ENCODE data around the gene PLCB1. TPM values are rescaled to one million over a fixed set of nuclear protein-coding genes. Genes with fewer than 3 reads are reported as not detected.

PLCB1 gene
- total and polyA plus RNA-seq, 2 donors (not counting 3 experiments of a cell fraction or from before 2014, with no cell fraction given) = 10.2 to 53.4 TPM

DNA sequence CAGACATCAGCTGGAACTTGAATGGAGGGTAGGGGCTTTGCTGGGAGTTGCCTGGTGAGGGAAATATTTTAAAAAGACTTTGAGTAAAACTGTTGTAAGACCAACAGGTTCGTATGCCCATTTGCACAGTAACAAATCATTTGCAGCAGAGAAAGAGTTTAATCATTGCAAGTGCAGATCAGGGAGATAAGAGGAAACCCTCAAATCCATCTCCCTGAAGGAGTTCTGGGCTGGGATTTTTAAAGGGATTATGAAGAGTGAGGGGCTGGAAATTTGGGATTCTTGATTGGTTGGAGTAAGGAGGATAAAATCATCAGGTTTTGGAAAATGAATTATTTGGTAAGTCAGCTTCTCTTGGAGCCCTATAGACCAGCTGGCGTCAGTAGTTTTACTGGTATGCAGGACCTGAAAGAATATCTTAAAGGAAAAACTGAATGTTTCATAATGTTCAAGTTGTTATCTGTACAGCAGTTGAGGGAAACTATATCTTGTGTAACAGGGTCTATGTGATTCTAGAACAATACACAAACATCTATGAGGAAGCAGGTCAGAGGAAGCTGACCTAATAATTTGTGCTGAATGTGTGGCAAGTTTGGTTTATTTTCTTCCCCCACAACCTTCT, 295.5 kb downstream of the PLCB1 start:
- TF ChIP-seq MYC (IDR thresholded peaks at IDR 0.05; ENCODE audit: low read depth, low read length) (no peak), POLR2A (IDR thresholded peaks at IDR 0.05; ENCODE audit: low read depth, low read length) (no peak), FOS (IDR thresholded peaks at IDR 0.05; ENCODE audit: borderline replicate concordance, insufficient read depth, low read length) (no peak), JUN (IDR thresholded peaks at IDR 0.05; ENCODE audit: borderline replicate concordance, insufficient read depth, insufficient read length, low read depth) (no peak), EZH2 (IDR thresholded peaks at IDR 0.05; ENCODE audit: borderline replicate concordance, low read depth, low read length, severe bottlenecking) (no peak), GATA2 (IDR thresholded peaks at IDR 0.05; ENCODE audit: insufficient read depth, insufficient read length, low read depth, low read length) (peak; percentile 72), POLR2AphosphoS5 (IDR thresholded peaks at IDR 0.05; ENCODE audit: insufficient read depth, low read depth, low read length) (no peak)
- TF ChIP-seq, protein P1, sequence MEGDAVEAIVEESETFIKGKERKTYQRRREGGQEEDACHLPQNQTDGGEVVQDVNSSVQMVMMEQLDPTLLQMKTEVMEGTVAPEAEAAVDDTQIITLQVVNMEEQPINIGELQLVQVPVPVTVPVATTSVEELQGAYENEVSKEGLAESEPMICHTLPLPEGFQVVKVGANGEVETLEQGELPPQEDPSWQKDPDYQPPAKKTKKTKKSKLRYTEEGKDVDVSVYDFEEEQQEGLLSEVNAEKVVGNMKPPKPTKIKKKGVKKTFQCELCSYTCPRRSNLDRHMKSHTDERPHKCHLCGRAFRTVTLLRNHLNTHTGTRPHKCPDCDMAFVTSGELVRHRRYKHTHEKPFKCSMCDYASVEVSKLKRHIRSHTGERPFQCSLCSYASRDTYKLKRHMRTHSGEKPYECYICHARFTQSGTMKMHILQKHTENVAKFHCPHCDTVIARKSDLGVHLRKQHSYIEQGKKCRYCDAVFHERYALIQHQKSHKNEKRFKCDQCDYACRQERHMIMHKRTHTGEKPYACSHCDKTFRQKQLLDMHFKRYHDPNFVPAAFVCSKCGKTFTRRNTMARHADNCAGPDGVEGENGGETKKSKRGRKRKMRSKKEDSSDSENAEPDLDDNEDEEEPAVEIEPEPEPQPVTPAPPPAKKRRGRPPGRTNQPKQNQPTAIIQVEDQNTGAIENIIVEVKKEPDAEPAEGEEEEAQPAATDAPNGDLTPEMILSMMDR (IDR thresholded peaks at IDR 0.05; ENCODE audit: extremely low read depth in 1 of 2, insufficient read depth in 1 of 2, low read depth in 1 of 2, low read length in 2 of 2) = no peak
- TF ChIP-seq, protein P2, sequence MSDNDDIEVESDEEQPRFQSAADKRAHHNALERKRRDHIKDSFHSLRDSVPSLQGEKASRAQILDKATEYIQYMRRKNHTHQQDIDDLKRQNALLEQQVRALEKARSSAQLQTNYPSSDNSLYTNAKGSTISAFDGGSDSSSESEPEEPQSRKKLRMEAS (IDR thresholded peaks at IDR 0.05; ENCODE audit: insufficient read depth, insufficient read length) = no peak
- intact Hi-C loops (cut with micrococcal nuclease) (no loop called here), dilution Hi-C loops (cut with MboI; ENCODE audit: extremely low pct_ligation_motif_present, low sequenced_read_pairs) (no loop called here)
- FAIRE-seq = peak; percentile 38
- no peak overlapping the region for H3K27ac ChIP-seq (ENCODE audit: insufficient read depth, low read depth, low read length)
- no peaks in the 10 kb centered on the region for H3K9me3 ChIP-seq (replicated peaks; ENCODE audit: control insufficient read depth, insufficient read depth, low read length)
- peaks cover 8% of the 10 kb centered on the region for H3K4me1 ChIP-seq (ENCODE audit: control insufficient read depth, extremely low read depth, insufficient read depth, low read length)
- BruUV-seq (replicated peaks) = no TSS peak
- no peaks in the 10 kb centered on the region for H3K79me2 ChIP-seq (ENCODE audit: control insufficient read depth, insufficient read depth, low read length)
- no peaks in the 10 kb centered on the region for H4K20me1 ChIP-seq (replicated peaks; ENCODE audit: control insufficient read depth, extremely low read depth, insufficient read depth, low read length)
- H2AFZ ChIP-seq (ENCODE audit: low read depth, low read length) = no peak overlapping the region
- no peaks in the 10 kb centered on the region for H3K36me3 ChIP-seq (ENCODE audit: control insufficient read depth in 2 of 2, extremely low read depth in 1 of 2, insufficient read depth in 2 of 2, low read length in 2 of 2)
- ChIA-PET CTCF (interaction anchor here (1.6 kb wide), 1 partner anchor 293 kb away, joined by 3 read pairs; no protein-coding TSS in a partner anchor), POLR2A (no interaction called here)
- no peak overlapping the region for H3K4me3 ChIP-seq (replicated peaks in 1 of 3; ENCODE audit: insufficient read depth in 1 of 3, low read depth in 1 of 3, low read length in 3 of 3)
- H3K27me3 ChIP-seq (ENCODE audit: control insufficient read depth in 2 of 2, insufficient read depth in 2 of 2, low read length in 2 of 2) = no peaks in the 10 kb centered on the region
- H3K9ac ChIP-seq (replicated peaks; ENCODE audit: extremely low read depth, insufficient read depth, low read length) = no peak overlapping the region
- H3K9me1 ChIP-seq (replicated peaks; ENCODE audit: control insufficient read depth, extremely low read depth, insufficient read depth, low read length) = no peaks in the 10 kb centered on the region
- no peak overlapping the region for H3K4me2 ChIP-seq (ENCODE audit: insufficient read depth, low read length)
- DNase-seq (ENCODE audit: low read depth, low spot score) = peak; percentile 63
